PC-9 (cell line): Measurements from ENCODE around the gene AP4E1. TPM values are rescaled to one million over a fixed set of nuclear protein-coding genes. Genes with fewer than 3 reads are reported as not detected.
A peak's percentile ranks its signal among the peaks of the same experiment; 100 is the strongest.
"Not testable (repeated sequence)": the region's sequence is repeated elsewhere in the genome, so short reads cannot be mapped to it uniquely, and the experiment has no call there.

ENCODE experiments used
- BruUV-seq: library from RNA; stranded (reverse); fragments of 400-500 nt; replicated peaks from 2 replicates; lab custom pipeline; 2021; lab: Mats Ljungman, UMichigan
- CTCF ChIA-PET: fragments of 300-600 bp; sonication (Branson Sonifier 250); formaldehyde crosslinking; loops from one replicate; lab custom pipeline; 2022; ENCODE audit warnings: antibody characterized with exemption; lab: Charles Lee
- POLR2A ChIA-PET: fragments of 300-600 bp; sonication (Branson Sonifier 250); formaldehyde crosslinking; loops from one replicate; lab custom pipeline; 2022; ENCODE audit warnings: antibody characterized with exemption; ENCODE audit not compliant: unreplicated experiment; lab: Charles Lee
- DNase-seq, 2 experiments: peaks; one replicate each; pipeline versions ENCODE4 v3.0.0 to v3.0.0-alpha.2; 2015 to 2022; ENCODE audit warnings: mixed read lengths in 1 of 2
- H2AFZ ChIP-seq: fragments of 200-600 bp; sonication (generic); 2 replicates; pipeline ENCODE4 v1.8.1; 2017; ENCODE audit warnings: antibody characterized with exemption
- H3F3A ChIP-seq: fragments of 200-600 bp; sonication (generic); 2 replicates; pipeline ENCODE4 v1.8.1; 2017; ENCODE audit warnings: antibody characterized with exemption, mild to moderate bottlenecking, low read depth; ENCODE audit not compliant: insufficient read depth
- H3K27ac ChIP-seq: fragments of 200-600 bp; sonication (generic); 2 replicates; pipeline ENCODE4 v1.6.1; 2016; ENCODE audit warnings: mixed run types
- H3K27me3 ChIP-seq: fragments of 200-600 bp; sonication (generic); 2 replicates; pipeline ENCODE4 v1.6.1; 2016; ENCODE audit warnings: low read depth, mixed run types; ENCODE audit not compliant: insufficient read depth
- H3K36me3 ChIP-seq: fragments of 200-600 bp; sonication (generic); 2 replicates; pipeline ENCODE4 v1.6.1; 2016; ENCODE audit warnings: low read depth, mixed run types
- H3K4me1 ChIP-seq: fragments of 200-600 bp; sonication (generic); replicated peaks from 2 replicates; pipeline ENCODE4 v1.6.1; 2016; ENCODE audit warnings: mixed run types; ENCODE audit not compliant: insufficient read depth
- H3K4me2 ChIP-seq: fragments of 200-600 bp; sonication (generic); 2 replicates; pipeline ENCODE4 v1.6.1; 2017; ENCODE audit warnings: mixed run types
- H3K4me3 ChIP-seq: fragments of 200-600 bp; sonication (generic); 2 replicates; pipeline ENCODE4 v1.6.1; 2016; ENCODE audit warnings: mixed run types
- H3K79me2 ChIP-seq: fragments of 200-600 bp; sonication (generic); 2 replicates; pipeline ENCODE4 v1.6.1; 2017; ENCODE audit warnings: low read depth, mixed run types
- H3K9me2 ChIP-seq: fragments of 200-600 bp; sonication (generic); 2 replicates; pipeline ENCODE4 v1.8.1; 2017; ENCODE audit warnings: mild to moderate bottlenecking; ENCODE audit not compliant: insufficient read depth
- H3K9me3 ChIP-seq: fragments of 200-600 bp; sonication (generic); 2 replicates; pipeline ENCODE4 v1.8.1; 2016; ENCODE audit warnings: low read depth; ENCODE audit not compliant: insufficient read depth
- H4K20me1 ChIP-seq: fragments of 200-600 bp; sonication (generic); 2 replicates; pipeline ENCODE4 v1.8.1; 2017; ENCODE audit not compliant: insufficient read depth
- EZH2 ChIP-seq: fragments of 200-600 bp; sonication (generic); IDR thresholded peaks from 2 replicates; pipeline ENCODE4 v1.8.0; 2017; ENCODE audit warnings: antibody characterized with exemption, low read depth
- intact Hi-C: fragments of 100-400 bp; cut with micrococcal nuclease; formaldehyde crosslinking; loops from one replicate; pipeline ENCODE4 v1.10.0; 2022; ENCODE audit not compliant: unreplicated experiment
- total RNA-seq: library from RNA; stranded (reverse); gene quantifications from 2 replicates; pipeline ENCODE4 v1.2.3, GENCODE V29; 2021
- TF ChIP-seq, protein P1 (sequence below): fragments of 200-600 bp; sonication (generic); conservative IDR thresholded peaks from 2 replicates; pipeline ENCODE4 v1.6.1; 2017; ENCODE audit warnings: mixed run types, antibody characterized with exemption, mild to moderate bottlenecking, moderate library complexity

AP4E1 gene
- total RNA-seq, 1 experiment from 2014 or later, result 10.0 TPM

- BruUV-seq, result TSS peak; percentile 62
- H3K79me2 ChIP-seq, result no peaks in the 10 kb centered on the region
- H3K9me2 ChIP-seq, result no peaks in the 10 kb centered on the region
- H3K36me3 ChIP-seq, result no peaks in the 10 kb centered on the region
- H2AFZ ChIP-seq, result peak overlapping the region; percentile 96
- H4K20me1 ChIP-seq, result no peaks in the 10 kb centered on the region
- H3F3A ChIP-seq, result no peaks in the 10 kb centered on the region
- H3K4me1 ChIP-seq, result peaks cover 7% of the 10 kb centered on the region; the same call in 1 of the 2 replicates
- ChIA-PET POLR2A (interaction anchor here (0.5 kb wide), 1 partner anchor 494 kb away, joined by 3 read pairs; no protein-coding TSS in a partner anchor), CTCF (interaction anchor here (0.5 to 1.0 kb wide), 3 partner anchors 23 to 260 kb away, joined by 3 to 4 read pairs (median 3); no protein-coding TSS in a partner anchor)
- TF ChIP-seq, protein P1, sequence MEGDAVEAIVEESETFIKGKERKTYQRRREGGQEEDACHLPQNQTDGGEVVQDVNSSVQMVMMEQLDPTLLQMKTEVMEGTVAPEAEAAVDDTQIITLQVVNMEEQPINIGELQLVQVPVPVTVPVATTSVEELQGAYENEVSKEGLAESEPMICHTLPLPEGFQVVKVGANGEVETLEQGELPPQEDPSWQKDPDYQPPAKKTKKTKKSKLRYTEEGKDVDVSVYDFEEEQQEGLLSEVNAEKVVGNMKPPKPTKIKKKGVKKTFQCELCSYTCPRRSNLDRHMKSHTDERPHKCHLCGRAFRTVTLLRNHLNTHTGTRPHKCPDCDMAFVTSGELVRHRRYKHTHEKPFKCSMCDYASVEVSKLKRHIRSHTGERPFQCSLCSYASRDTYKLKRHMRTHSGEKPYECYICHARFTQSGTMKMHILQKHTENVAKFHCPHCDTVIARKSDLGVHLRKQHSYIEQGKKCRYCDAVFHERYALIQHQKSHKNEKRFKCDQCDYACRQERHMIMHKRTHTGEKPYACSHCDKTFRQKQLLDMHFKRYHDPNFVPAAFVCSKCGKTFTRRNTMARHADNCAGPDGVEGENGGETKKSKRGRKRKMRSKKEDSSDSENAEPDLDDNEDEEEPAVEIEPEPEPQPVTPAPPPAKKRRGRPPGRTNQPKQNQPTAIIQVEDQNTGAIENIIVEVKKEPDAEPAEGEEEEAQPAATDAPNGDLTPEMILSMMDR, result no peak
- no peak for TF ChIP-seq EZH2
- peak overlapping the region; percentile 74 for H3K4me3 ChIP-seq
- peak overlapping the region; percentile 96 for H3K4me2 ChIP-seq
- H3K9me3 ChIP-seq, result no peaks in the 10 kb centered on the region
- intact Hi-C loops, result loop anchor here (1.0 to 5.0 kb wide), 2 partner anchors 232 to 555 kb away; no protein-coding TSS in a partner anchor
- peak in 1 of 2 experiments; percentile 16 for DNase-seq
- no peak overlapping the region for H3K27ac ChIP-seq
- H3K27me3 ChIP-seq, result no peaks in the 10 kb centered on the region
These were observed 778 bp upstream of the AP4E1 start for GRCh38 chr15:50907601-50908208.

GRCh38 chr15:50909010-50909317, 481 bp downstream of the AP4E1 start:
- Histone ChIP-seq H3F3A (no peaks in the 10 kb centered on the region), H3K9me3 (no peaks in the 10 kb centered on the region), H3K79me2 (no peaks in the 10 kb centered on the region), H3K4me1 (peaks cover 7% of the 10 kb centered on the region; the same call in 1 of the 2 replicates), H2AFZ (peak overlapping the region; percentile 96), H3K36me3 (0 out of 2 replicates have a peak, but pooled peaks cover 4% of the 10 kb centered on the region), H4K20me1 (no peaks in the 10 kb centered on the region), H3K4me2 (peak overlapping the region; percentile 89), H3K27ac (peak overlapping the region; percentile 46; the same call in 1 of the 2 replicates), H3K4me3 (peak overlapping the region; percentile 74), H3K27me3 (no peaks in the 10 kb centered on the region), H3K9me2 (no peaks in the 10 kb centered on the region)
- TF ChIP-seq EZH2, result no peak
- TF ChIP-seq, protein P1, result no peak
- POLR2A ChIA-PET, result interaction anchor here (0.6 kb wide), 2 partner anchors 663 to 760 kb away, joined by 3 to 6 read pairs; no protein-coding TSS in a partner anchor
- intact Hi-C loops, result loop anchor here (5.0 kb wide), 1 partner anchor 557 kb away; no protein-coding TSS in a partner anchor
- CTCF ChIA-PET, result interaction anchor here (0.5 kb wide), 1 partner anchor 997 kb away, joined by 7 read pairs; no protein-coding TSS in a partner anchor
- no TSS peak for BruUV-seq
- DNase-seq, result peak in 1 of 2 experiments; percentile 40

DNA sequence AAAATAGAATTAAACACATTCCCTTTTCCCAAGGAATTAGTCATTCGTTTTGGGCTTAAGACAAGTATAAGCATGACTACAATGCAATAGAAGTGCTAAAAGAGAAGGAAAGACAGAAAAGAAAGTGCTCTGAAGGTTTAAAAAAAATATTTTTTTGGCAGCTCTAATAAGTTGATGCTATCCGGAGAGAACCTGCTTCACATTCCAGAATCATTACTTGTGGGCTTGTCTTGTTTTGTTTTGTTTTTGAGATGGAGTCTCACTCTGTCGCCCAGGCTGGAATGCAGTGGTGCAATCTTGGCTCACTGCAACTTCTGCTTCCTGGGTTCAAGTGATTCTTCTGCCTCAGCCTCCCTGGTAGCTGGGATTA, 1.9 kb downstream of the AP4E1 start:
- DNase-seq, result peak in 1 of 2 experiments; percentile 30
- H2AFZ ChIP-seq, H3K9me2 ChIP-seq, H4K20me1 ChIP-seq, H3K9me3 ChIP-seq, H3F3A ChIP-seq, H3K4me3 ChIP-seq, CTCF ChIA-PET, POLR2A ChIA-PET, H3K27me3 ChIP-seq, intact Hi-C loops, BruUV-seq, H3K36me3 ChIP-seq, H3K4me1 ChIP-seq, H3K27ac ChIP-seq, H3K79me2 ChIP-seq: not testable (repeated sequence)
- H3K4me2 ChIP-seq, result peak overlapping the region; percentile 89; the same call in 1 of the 2 replicates
